GM19452 (cell line): ENCODE data around the gene NEGR1.
A peak's percentile ranks its signal among the peaks of the same experiment; 100 is the strongest.
"Not testable (repeated sequence)": the region's sequence is repeated elsewhere in the genome, so short reads cannot be mapped to it uniquely, and the experiment has no call there.

Source experiments
- ATAC-seq: cut with Tn5 transposase; IDR thresholded peaks from one replicate; pipeline ENCODE4 v1.9.1; 2021; ENCODE audit not compliant: unreplicated experiment

Gene NEGR1

GRCh38 chr1:72282271-72283021 is at the start of gene NEGR1:
Gene NEGR1 (minus strand): TSS chr1:72282539.
- peak; percentile 57 for ATAC-seq

DNA sequence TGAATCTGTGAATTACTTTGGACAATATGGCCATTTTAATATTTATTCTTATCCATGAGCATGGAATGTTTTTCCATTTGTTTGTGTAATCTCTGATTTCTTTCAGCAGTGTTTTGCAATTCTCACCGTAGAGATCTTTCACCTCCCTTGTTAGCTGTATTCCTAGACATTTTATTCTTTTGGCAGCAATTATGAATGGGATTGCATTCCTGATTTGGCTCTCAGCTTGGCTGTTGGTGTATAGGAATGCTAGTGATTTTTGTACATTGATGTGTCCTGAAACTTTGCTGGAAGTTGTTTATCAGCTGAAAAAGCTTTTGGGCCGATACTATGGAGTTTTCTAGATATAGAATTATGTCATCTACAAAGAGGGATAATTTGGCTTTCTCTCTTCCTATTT is 44.2 kb upstream of the NEGR1 start:
- ATAC-seq = no peak

- ATAC-seq = no peak
Observed at GRCh38 chr1:72324451-72324850, 42.1 kb upstream of the NEGR1 start.

DNA sequence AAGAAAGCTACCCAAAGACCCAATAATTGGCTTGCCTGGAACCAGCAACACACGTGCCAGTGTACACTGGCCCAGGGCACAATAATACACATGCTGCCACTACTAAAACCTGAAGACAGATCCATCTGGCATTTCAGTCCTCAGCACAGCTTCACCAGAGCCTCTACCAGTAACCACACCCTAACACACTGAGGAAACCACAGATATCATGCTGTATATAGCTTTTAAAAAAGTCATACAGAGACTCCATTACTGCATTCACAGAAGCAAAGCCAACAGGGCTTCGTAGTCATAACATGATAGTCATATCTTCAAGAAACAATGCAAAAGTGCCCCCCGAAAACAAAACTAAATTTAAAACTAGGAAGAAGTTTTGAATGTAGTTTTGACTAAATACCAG is 40.6 kb upstream of the NEGR1 start:
- ATAC-seq = no peak

GRCh38 chr1:72296501-72296900 is 14.2 kb upstream of the NEGR1 start:
- ATAC-seq = no peak

DNA sequence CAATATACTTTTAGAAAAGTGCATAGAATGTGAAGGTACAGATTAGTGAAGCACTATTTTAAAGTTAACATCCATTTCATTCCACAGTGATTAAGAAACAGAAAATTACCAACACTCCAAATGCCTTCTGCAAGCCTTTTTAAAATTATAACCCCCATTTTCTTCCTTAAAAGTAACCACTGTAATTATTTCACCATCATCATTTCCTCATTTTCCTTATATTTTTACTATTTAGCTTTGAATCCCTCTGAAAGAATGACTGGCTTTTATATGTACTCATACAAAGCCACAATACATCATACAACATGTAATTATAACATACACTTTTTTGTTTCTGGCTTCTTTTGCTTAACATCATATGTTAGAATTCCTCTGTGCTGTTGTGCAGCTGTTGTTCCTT is 6.5 kb upstream of the NEGR1 start:
- ATAC-seq = no peak

DNA sequence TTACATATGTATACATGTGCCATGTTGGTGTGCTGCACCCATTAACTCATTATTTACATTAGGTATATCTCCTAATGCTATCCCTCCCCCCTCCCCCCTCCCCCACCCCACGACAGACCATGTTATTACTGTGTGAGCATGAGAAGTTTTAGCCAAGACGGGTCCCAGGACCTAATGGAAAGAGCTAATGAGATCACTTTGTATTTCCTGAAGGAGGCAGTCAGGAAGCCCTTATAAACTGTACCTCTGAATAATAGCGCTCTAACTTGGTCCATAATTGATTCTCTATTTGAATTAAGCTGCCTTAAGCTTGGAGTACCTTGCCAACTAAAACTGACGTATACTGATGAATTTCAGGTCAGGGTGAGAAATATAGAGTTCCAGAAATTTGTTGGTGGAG is 4.1 kb upstream of the NEGR1 start:
- no peak for ATAC-seq

DNA sequence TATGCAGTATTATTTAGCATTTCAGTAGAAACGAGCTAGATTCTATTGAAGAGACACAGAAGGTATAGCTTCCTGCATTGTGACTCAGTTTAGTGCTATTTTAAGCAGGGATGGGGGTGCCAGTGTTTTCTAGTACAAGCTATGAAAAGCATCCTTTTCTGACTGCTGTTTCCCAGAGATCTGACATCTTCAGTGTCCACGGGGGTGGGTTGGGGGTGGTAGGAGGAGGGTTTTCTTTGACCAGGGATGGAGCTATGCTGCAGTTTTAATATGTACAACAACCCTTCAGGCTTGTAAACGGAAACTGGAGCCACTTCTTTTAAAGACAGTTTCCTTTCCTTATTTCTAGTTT is 2.7 kb upstream of the NEGR1 start:
- no peak for ATAC-seq

DNA sequence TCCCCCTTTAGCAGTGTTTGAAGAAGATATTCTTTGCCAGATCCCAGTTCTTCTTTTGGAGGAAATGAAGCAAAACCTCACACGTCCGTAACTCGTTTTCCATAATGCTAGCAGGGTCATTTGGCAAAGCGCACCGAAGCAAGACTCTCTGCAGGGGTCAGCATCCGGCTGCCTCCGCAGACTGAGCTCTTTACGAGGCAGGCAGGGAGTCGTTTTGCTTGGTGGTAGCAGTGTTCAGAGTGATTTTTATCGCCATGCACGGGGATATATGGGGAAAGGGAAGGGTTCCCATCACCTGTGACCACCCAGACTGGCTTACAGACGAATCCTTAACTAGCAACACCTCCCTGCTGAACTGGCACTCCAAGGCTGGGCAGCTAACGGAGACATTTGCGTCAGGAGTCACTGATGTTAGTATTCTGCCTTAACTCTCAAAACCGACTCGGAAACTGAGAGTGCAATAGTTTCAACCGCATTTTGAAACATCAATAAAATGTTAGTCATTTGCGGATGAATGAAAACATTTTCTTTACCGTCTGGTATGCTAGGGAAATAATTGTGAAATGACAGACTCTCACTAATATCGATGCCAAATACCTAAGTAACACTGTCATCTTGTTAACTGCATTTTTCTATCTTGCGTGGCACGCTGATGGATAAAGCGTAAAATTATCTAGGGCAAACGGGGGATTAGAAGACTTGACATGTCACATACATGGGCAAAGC is 2.2 kb upstream of the NEGR1 start:
- peak; percentile 75 for ATAC-seq

DNA sequence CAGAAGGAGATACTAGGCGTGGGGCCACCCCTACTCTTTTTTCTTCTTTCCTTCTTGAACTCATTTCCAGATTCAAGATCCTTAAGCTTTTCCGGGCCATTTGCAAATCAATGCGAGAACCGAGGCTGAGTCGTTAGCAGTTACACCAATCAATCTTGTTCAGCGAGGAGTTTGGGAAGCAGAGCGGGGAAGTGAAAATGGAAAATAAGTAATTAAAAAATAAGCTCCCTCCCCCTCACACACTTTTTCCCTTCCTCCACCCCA is 1.7 kb upstream of the NEGR1 start:
- no peak for ATAC-seq

GRCh38 chr1:72283307-72284083 is 1.2 kb upstream of the NEGR1 start:
- no peak for ATAC-seq

DNA sequence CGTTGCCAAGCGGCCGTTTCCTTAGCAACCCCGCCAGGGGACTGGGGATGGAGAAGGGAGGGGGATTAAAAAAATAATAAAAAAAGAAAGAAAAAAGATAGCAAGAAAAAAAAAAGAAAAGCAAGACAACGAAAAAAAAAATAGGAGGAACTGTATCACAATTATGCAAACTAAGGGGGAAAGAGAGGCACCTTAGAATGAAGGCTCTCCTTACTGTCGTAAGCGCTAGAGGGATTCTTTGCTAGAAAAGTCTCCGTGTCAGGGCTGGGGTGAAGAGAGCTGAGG is 625 bp upstream of the NEGR1 start:
- ATAC-seq = no peak

GRCh38 chr1:72281637-72282270 is 585 bp downstream of the NEGR1 start:
- no peak for ATAC-seq

DNA sequence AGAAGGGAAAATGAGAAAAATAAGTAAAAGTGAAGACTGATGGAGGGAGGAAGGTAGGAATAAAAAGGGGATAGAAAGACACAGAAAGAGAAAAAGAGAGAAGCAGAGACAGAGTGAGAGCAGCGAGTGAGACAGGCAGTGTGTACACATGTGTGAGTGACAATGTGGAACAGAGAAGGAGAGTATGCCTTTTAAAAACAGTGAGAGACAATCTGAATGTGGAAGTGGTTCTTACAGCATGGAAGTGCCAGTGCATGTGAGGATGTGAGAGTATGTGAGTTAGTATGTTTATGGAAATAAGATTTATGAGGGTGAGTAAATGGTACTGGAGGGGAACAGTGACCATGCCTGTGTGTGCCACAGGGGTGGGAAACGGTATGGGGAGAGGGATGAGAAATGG is 1.2 kb downstream of the NEGR1 start:
- ATAC-seq = no peak

- ATAC-seq = no peak
Observed at GRCh38 chr1:72280711-72281110, 1.6 kb downstream of the NEGR1 start.

DNA sequence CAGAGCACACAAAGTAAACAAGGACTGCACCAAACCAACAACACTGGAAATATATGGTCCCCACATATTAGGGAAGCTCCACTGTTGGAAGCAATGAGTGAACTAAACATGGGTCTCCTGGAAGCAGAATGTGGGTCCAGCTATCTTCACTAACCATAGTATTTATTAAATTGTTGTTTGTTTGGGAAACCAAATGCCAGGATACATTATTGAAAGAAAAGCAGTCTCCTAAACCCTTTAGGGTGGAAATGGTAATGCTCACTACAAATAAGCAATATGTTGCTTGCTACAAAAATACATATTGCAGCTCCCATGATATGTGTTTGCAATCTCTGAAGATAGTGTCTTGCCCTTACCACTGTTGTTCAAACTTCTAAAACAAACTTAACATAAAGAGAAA is 2.2 kb downstream of the NEGR1 start:
- no peak for ATAC-seq

GRCh38 chr1:72278461-72278860 is 3.9 kb downstream of the NEGR1 start:
- no peak for ATAC-seq

DNA sequence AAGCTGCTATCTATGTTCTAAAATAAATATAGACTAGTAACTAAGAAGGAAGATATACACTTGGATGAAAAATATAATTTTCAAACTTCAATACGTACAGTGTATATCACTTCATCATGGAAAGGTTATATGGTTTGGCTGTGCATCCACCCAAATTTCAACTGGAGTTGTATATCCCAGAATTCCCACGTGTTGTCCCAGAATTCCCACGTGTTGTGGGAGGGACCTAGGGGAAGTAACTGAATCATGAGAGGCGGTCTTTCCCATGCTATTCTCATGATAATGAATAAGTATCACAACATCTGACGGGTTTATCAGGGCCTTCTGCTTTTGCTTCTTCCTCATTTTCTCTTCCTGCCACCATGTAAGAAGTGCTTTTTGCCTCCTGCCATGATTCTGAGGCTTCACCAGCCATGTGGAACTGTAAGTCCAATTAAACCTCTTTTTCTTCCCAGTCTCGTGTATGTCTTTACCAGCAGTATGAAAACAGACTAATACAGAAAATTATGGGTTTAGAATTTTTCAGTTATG is 10.7 kb downstream of the NEGR1 start:
- ATAC-seq = no peak

- no peak for ATAC-seq
Observed at GRCh38 chr1:72262735-72263134, 19.6 kb downstream of the NEGR1 start.

- ATAC-seq = no peak
Observed at GRCh38 chr1:72253132-72253531, 29.2 kb downstream of the NEGR1 start.

DNA sequence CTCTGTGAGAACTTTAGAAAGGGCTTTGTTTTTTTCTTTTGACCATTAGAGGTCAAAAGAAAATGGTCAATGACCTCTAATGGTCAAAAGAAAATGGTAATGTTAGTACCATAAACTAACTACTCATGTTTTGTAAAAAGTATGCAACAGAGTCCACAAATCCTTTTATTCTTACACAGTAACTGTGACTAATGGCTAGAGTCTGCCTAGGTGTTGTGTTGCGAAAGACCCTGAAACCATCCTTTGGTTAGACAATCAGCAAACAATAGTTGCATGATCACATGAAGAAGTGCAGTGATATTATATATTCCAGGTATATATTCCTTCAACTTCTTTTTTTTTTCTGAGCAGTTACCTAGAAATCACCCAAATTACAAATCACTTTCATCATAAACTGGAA is 40.9 kb downstream of the NEGR1 start:
- ATAC-seq = no peak

GRCh38 chr1:72235931-72236330 is 46.4 kb downstream of the NEGR1 start:
- not testable (repeated sequence) for ATAC-seq
